PC-3 (cell line): ENCODE measurements around the gene SNX19. TPM values are rescaled to one million over a fixed set of nuclear protein-coding genes. Genes with fewer than 3 reads are reported as not detected.

ENCODE experiments used
- ATAC-seq: fragments of 200-7000 bp; cut with Tn5 transposase; 2 replicates; pipeline ENCODE4 v1.9.1; 2020; ENCODE audit warnings: mild to moderate bottlenecking, moderate library complexity
- BruUV-seq: library from RNA; stranded (reverse); fragments of 400-500 nt; replicated peaks from 2 replicates; lab custom pipeline; 2021; lab: Mats Ljungman, UMichigan
- CTCF ChIA-PET: fragments of 300-600 bp; sonication (Branson Sonifier 250); formaldehyde crosslinking; loops from one replicate; lab custom pipeline; 2022; ENCODE audit warnings: antibody characterized with exemption; lab: Charles Lee
- POLR2A ChIA-PET: fragments of 300-600 bp; sonication (Branson Sonifier 250); formaldehyde crosslinking; loops from one replicate; lab custom pipeline; 2022; ENCODE audit warnings: antibody characterized with exemption; ENCODE audit not compliant: unreplicated experiment; lab: Charles Lee
- DNase-seq: peaks from one replicate; pipeline ENCODE4 v3.0.0-alpha.2; 2015
- H2AFZ ChIP-seq: fragments of 300-600 bp; sonication (generic); 2 replicates; pipeline ENCODE4 v1.6.0; 2016; ENCODE audit warnings: antibody characterized with exemption, low read length
- H3F3A ChIP-seq: fragments of 300-600 bp; sonication (generic); one replicate; pipeline ENCODE4 v1.6.0; 2017; ENCODE audit warnings: antibody characterized with exemption, low read length, control low read depth, mild to moderate bottlenecking; ENCODE audit not compliant: unreplicated experiment
- H3K27ac ChIP-seq: fragments of 300-600 bp; sonication (generic); 2 replicates; pipeline ENCODE4 v1.5.1; 2016; ENCODE audit warnings: mild to moderate bottlenecking, low read length
- H3K27me3 ChIP-seq: fragments of 300-600 bp; sonication (generic); 2 replicates; pipeline ENCODE4 v1.6.1; 2016; ENCODE audit warnings: low read length, mixed read lengths
- H3K36me3 ChIP-seq: fragments of 300-600 bp; sonication (generic); 2 replicates; pipeline ENCODE4 v1.6.1; 2016; ENCODE audit warnings: low read depth, mixed run types, low read length, mixed read lengths
- H3K4me1 ChIP-seq: fragments of 300-600 bp; sonication (generic); 2 replicates; pipeline ENCODE4 v1.5.1; 2016; ENCODE audit warnings: low read length; ENCODE audit not compliant: insufficient read depth
- H3K4me2 ChIP-seq: fragments of 300-600 bp; sonication (generic); 2 replicates; pipeline ENCODE4 v1.6.0; 2016; ENCODE audit warnings: low read length
- H3K4me3 ChIP-seq: fragments of 300-600 bp; sonication (generic); 2 replicates; pipeline ENCODE4 v1.5.1; 2016; ENCODE audit warnings: mild to moderate bottlenecking, low read length, mixed read lengths
- H3K79me2 ChIP-seq: fragments of 300-600 bp; sonication (generic); 2 replicates; pipeline ENCODE4 v1.6.1; 2017; ENCODE audit warnings: low read length, mixed read lengths
- H3K9ac ChIP-seq: fragments of 300-600 bp; sonication (generic); 2 replicates; pipeline ENCODE4 v1.6.0; 2016; ENCODE audit warnings: mild to moderate bottlenecking, low read length
- H3K9me2 ChIP-seq: fragments of 300-600 bp; sonication (generic); replicated peaks from 2 replicates; pipeline ENCODE4 v1.6.1; 2016; ENCODE audit warnings: mixed run types, low read length, mixed read lengths
- H3K9me3 ChIP-seq: fragments of 300-600 bp; sonication (generic); 2 replicates; pipeline ENCODE4 v1.6.1; 2016; ENCODE audit warnings: low read length, mixed read lengths
- H4K20me1 ChIP-seq: fragments of 300-600 bp; sonication (generic); 2 replicates; pipeline ENCODE4 v1.6.1; 2016; ENCODE audit warnings: low read length, mixed read lengths
- EZH2 ChIP-seq: fragments of 300-600 bp; sonication (generic); IDR thresholded peaks from one replicate; pipeline ENCODE4 v1.6.1; 2017; ENCODE audit warnings: antibody characterized with exemption, mild to moderate bottlenecking, low read length; ENCODE audit not compliant: unreplicated experiment
- EZH2phosphoT487 ChIP-seq: fragments of 300-600 bp; sonication (generic); IDR thresholded peaks from 2 replicates; pipeline ENCODE4 v1.6.1; 2018; ENCODE audit warnings: mild to moderate bottlenecking, antibody characterized with exemption, low read length, borderline replicate concordance
- intact Hi-C: fragments of 100-400 bp; cut with micrococcal nuclease; formaldehyde crosslinking; loops from 2 replicates; pipeline ENCODE4 v1.9.0; 2023
- total RNA-seq: library from RNA; depleted of rRNA; stranded (reverse); fragments of >200 nt; gene quantifications from 2 replicates; pipeline ENCODE4 v1.2.3, GENCODE V29; 2014
- TF ChIP-seq, protein P1 (sequence below): fragments of 300-600 bp; sonication (generic); conservative IDR thresholded peaks from 2 replicates; pipeline ENCODE4 v1.5.1; 2017; ENCODE audit warnings: antibody characterized with exemption, low read depth, mild to moderate bottlenecking, low read length

The SNX19 gene
- total RNA-seq, 1 experiment from 2014 or later: 66.4 TPM

DNA sequence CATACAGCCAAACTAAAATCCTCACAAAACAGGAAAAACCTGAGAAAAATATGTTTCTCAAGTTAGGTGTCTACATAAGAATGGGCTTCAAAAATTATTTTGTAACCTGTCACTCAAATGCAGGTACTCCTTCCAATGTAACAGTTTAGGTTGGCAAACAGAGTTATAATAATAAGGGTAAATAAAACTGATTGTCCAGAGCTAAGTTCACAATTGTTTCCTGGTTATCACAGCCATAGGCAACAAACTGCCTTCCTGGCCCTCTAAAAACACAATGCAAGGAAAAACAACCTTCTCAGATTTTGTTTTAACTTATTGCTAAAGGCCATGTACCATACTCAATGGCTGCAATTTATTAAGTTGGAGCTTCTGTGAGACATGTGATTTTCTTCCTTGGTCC is 36.4 kb downstream of the SNX19 start:
- Histone ChIP-seq H2AFZ (no peak overlapping the region), H3K4me3 (no peak overlapping the region), H3K79me2 (no peaks in the 10 kb centered on the region), H3K27ac (no peak overlapping the region), H3K4me2 (no peak overlapping the region), H3K9me3 (no peaks in the 10 kb centered on the region), H3K27me3 (no peaks in the 10 kb centered on the region), H3K36me3 (peaks cover 28% of the 10 kb centered on the region; the same call in 1 of the 2 replicates), H4K20me1 (no peaks in the 10 kb centered on the region), H3K9ac (no peak overlapping the region), H3K4me1 (no peaks in the 10 kb centered on the region), H3K9me2 (no peaks in the 10 kb centered on the region), H3F3A (no peaks in the 10 kb centered on the region)
- DNase-seq (no peak), ATAC-seq (no peak)
- POLR2A ChIA-PET: no interaction called here
- CTCF ChIA-PET: no interaction called here
- intact Hi-C loops: no loop called here
- TF ChIP-seq, protein P1, sequence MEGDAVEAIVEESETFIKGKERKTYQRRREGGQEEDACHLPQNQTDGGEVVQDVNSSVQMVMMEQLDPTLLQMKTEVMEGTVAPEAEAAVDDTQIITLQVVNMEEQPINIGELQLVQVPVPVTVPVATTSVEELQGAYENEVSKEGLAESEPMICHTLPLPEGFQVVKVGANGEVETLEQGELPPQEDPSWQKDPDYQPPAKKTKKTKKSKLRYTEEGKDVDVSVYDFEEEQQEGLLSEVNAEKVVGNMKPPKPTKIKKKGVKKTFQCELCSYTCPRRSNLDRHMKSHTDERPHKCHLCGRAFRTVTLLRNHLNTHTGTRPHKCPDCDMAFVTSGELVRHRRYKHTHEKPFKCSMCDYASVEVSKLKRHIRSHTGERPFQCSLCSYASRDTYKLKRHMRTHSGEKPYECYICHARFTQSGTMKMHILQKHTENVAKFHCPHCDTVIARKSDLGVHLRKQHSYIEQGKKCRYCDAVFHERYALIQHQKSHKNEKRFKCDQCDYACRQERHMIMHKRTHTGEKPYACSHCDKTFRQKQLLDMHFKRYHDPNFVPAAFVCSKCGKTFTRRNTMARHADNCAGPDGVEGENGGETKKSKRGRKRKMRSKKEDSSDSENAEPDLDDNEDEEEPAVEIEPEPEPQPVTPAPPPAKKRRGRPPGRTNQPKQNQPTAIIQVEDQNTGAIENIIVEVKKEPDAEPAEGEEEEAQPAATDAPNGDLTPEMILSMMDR: no peak
- TF ChIP-seq EZH2phosphoT487 (no peak), EZH2 (no peak)
- BruUV-seq: no TSS peak

DNA sequence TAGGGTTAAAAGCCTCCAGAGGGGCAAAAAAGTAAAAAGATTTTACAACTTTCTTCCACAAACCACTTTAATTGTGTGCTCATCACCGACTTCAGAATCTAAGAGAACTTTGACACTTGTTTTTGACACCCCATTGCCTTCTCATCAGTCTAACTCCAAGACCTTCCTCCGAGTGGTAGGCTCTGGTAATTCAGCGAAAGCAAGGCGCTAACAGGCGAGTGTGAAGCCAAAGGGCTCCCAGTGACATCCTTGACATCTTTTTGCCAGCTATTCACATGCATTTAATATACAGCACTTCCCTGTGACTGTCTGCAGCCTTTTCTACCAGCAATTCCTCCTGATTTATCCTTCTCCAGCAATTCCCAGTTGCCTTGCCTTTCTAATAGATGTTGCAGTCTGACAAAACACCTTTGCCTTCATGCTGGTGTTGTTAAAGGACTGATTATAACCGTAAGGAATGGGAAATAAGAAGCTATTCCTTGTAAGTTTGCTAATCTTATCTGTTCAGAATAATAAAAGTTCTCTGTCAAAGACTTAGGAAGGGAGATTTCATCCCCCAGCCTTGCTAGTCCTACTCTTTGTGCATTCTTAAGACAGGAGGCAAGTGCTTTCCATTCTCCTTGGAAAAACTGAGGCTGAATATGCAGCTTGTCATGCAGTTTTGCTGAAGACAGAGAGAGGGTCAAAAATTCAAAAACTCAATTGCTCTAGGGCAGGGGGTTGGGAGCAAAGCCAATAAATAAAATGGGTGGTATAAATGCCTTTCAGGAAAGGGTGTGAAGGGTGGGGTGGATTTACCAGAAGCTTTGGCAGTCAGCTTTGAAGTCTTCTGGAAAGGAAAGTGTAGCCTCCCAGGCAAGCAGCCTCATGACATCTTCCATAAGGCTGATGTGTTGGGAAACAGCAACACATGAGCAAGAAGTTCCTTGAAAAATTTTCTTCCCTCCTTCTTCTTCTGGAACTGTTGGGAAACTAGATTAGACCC is 39.1 kb downstream of the SNX19 start:
- H3K9me2 ChIP-seq: no peaks in the 10 kb centered on the region
- BruUV-seq: TSS peak; percentile 20
- no peaks in the 10 kb centered on the region for H3K27me3 ChIP-seq
- no peak overlapping the region for H3K9ac ChIP-seq
- peaks cover 25% of the 10 kb centered on the region; the same call in 1 of the 2 replicates for H3K36me3 ChIP-seq
- TF ChIP-seq, protein P1: no peak
- TF ChIP-seq EZH2 (no peak), EZH2phosphoT487 (no peak)
- intact Hi-C loops: no loop called here
- no peak overlapping the region for H3K4me2 ChIP-seq
- H3K4me1 ChIP-seq: peaks cover 20% of the 10 kb centered on the region
- no peak overlapping the region for H3K27ac ChIP-seq
- ATAC-seq (no peak), DNase-seq (no peak)
- CTCF ChIA-PET: no interaction called here
- H3K4me3 ChIP-seq: no peak overlapping the region
- H2AFZ ChIP-seq: no peak overlapping the region
- H3F3A ChIP-seq: no peaks in the 10 kb centered on the region
- no peaks in the 10 kb centered on the region for H3K9me3 ChIP-seq
- H4K20me1 ChIP-seq: no peaks in the 10 kb centered on the region
- no peaks in the 10 kb centered on the region for H3K79me2 ChIP-seq
- POLR2A ChIA-PET: no interaction called here

DNA sequence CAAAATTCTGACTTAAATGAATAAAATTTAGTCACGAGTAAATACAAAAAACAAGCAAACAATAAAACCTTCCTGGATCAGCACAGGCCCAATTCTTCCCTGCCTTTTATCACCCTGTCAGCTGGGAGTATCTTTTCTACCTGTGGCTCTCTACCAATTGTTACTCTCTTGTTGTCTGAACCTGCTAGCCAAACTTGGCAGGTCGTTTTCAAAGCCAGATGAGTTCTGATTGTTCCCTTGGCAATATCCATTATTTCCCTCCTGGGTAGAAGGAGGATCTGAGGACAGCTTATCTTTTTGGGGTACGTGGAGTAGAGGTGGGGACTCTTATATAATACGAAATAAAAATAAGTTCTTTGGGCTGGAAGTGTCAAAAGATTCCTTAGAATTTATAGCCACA is 40.2 kb downstream of the SNX19 start:
- H3K27ac ChIP-seq: no peak overlapping the region
- intact Hi-C loops: no loop called here
- TF ChIP-seq EZH2 (no peak), EZH2phosphoT487 (no peak)
- TF ChIP-seq, protein P1: no peak
- H3K4me1 ChIP-seq: peaks cover 30% of the 10 kb centered on the region
- no peak overlapping the region for H3K4me2 ChIP-seq
- no peaks in the 10 kb centered on the region for H3K9me3 ChIP-seq
- DNase-seq: no peak
- H2AFZ ChIP-seq: no peak overlapping the region
- no peak for ATAC-seq
- no peak overlapping the region for H3K9ac ChIP-seq
- no peaks in the 10 kb centered on the region for H3K79me2 ChIP-seq
- POLR2A ChIA-PET: no interaction called here
- CTCF ChIA-PET: no interaction called here
- H3K27me3 ChIP-seq: no peaks in the 10 kb centered on the region
- BruUV-seq: no TSS peak
- peaks cover 22% of the 10 kb centered on the region; the same call in 1 of the 2 replicates for H3K36me3 ChIP-seq
- no peak overlapping the region for H3K4me3 ChIP-seq
- no peaks in the 10 kb centered on the region for H3K9me2 ChIP-seq
- H3F3A ChIP-seq: no peaks in the 10 kb centered on the region
- no peaks in the 10 kb centered on the region for H4K20me1 ChIP-seq
